Fibroblast of lung (primary cell): ENCODE measurements around the gene MRPS27. TPM values are rescaled to one million over a fixed set of nuclear protein-coding genes. Genes with fewer than 3 reads are reported as not detected.

ENCODE experiments used
- DNase-seq, 2 donors: peaks; one replicate each; pipeline versions ENCODE4 v3.0.0 to v3.0.0-alpha.2; 2010; ENCODE audit warnings: low read depth in 2 of 2
- H2AFZ ChIP-seq: 2 replicates; pipeline ENCODE4 v1.5.1; 2012; ENCODE audit warnings: low read length, control low read depth, inconsistent platforms
- H3K27ac ChIP-seq: 2 replicates; pipeline ENCODE4 v1.5.1; 2011; ENCODE audit warnings: low read length, control low read depth; ENCODE audit not compliant: insufficient read depth
- H3K27me3 ChIP-seq: 2 replicates; pipeline ENCODE4 v1.5.1; 2011; ENCODE audit warnings: mild to moderate bottlenecking, low read length; ENCODE audit not compliant: control insufficient read depth, insufficient read depth
- H3K36me3 ChIP-seq: 2 replicates; pipeline ENCODE4 v1.5.1; 2011; ENCODE audit warnings: low read length; ENCODE audit not compliant: control insufficient read depth, insufficient read depth
- H3K4me1 ChIP-seq: 2 replicates; pipeline ENCODE4 v1.5.1; 2011; ENCODE audit warnings: low read length; ENCODE audit not compliant: control insufficient read depth, insufficient read depth; ENCODE audit errors: extremely low read depth
- H3K4me2 ChIP-seq: 2 replicates; pipeline ENCODE4 v1.5.1; 2011; ENCODE audit warnings: low read length, control low read depth; ENCODE audit not compliant: insufficient read depth; ENCODE audit errors: extremely low read depth
- H3K4me3 ChIP-seq, 4 experiments: fragments of 200-600 bp in 1 of 4; sonication (generic) in 1 of 4; replicated peaks in 1 of 4; 2 replicates each; pipeline ENCODE4 v1.5.1; 2011 to 2016; ENCODE audit warnings: low read length in 4 of 4, low read depth in 3 of 4, mild to moderate bottlenecking in 3 of 4, control low read depth in 2 of 4, inconsistent platforms in 1 of 4, mixed read lengths in 1 of 4; ENCODE audit not compliant: insufficient read depth in 1 of 4; ENCODE audit errors: control extremely low read depth in 1 of 4
- H3K79me2 ChIP-seq: 2 replicates; pipeline ENCODE4 v1.5.1; 2012; ENCODE audit warnings: mild to moderate bottlenecking, low read length, inconsistent platforms; ENCODE audit not compliant: control insufficient read depth, insufficient read depth
- H3K9ac ChIP-seq: 2 replicates; pipeline ENCODE4 v1.5.1; 2011; ENCODE audit warnings: mild to moderate bottlenecking, low read length, control low read depth; ENCODE audit not compliant: insufficient read depth
- H3K9me3 ChIP-seq: 2 replicates; pipeline ENCODE4 v1.5.1; 2012; ENCODE audit warnings: low read depth, low read length; ENCODE audit not compliant: control insufficient read depth, insufficient read depth
- H4K20me1 ChIP-seq: 2 replicates; pipeline ENCODE4 v1.5.1; 2011; ENCODE audit warnings: low read length; ENCODE audit not compliant: control insufficient read depth, insufficient read depth; ENCODE audit errors: extremely low read depth
- CTCF ChIP-seq, 2 donors: IDR thresholded peaks in 1 of 2; conservative IDR thresholded peaks in 1 of 2; 1 replicate in 1 of 2; 2 replicates in 1 of 2; pipeline ENCODE4 v1.5.1; 2011 to 2012; ENCODE audit warnings: low read length in 2 of 2, control low read depth in 1 of 2, inconsistent platforms in 1 of 2, low read depth in 1 of 2, mild to moderate bottlenecking in 1 of 2
- EZH2 ChIP-seq: IDR thresholded peaks from 2 replicates; pipeline ENCODE4 v1.5.1; 2012; ENCODE audit warnings: low read length, control low read depth, mild to moderate bottlenecking; ENCODE audit errors: missing control alignments
- polyA plus RNA-seq, 2 donors: library from polyadenylated mRNA; depleted of rRNA in 1 of 2; stranded (reverse) in 1 of 2; unstranded in 1 of 2; fragments of >200 nt; gene quantifications; 2 replicates each; pipeline ENCODE4 v1.2.1, GENCODE V29; 2011 to 2012; ENCODE audit warnings: missing spikeins in 1 of 2
- total RNA-seq: library from RNA; depleted of rRNA; stranded (reverse); fragments of >200 nt; gene quantifications from 2 replicates; pipeline ENCODE4 v1.2.1, GENCODE V29; 2014

Gene MRPS27
- total and polyA plus RNA-seq, 2 donors (not counting 1 experiment from before 2014, with no cell fraction given): 67.2 to 86.5 TPM

- Histone ChIP-seq H3K9ac (no peak overlapping the region), H3K4me3 (no peak overlapping the region), H4K20me1 (no peaks in the 10 kb centered on the region), H3K4me1 (no peaks in the 10 kb centered on the region), H2AFZ (no peak overlapping the region), H3K9me3 (no peaks in the 10 kb centered on the region), H3K27me3 (no peaks in the 10 kb centered on the region), H3K27ac (no peak overlapping the region), H3K79me2 (no peaks in the 10 kb centered on the region), H3K4me2 (no peak overlapping the region), H3K36me3 (peaks cover 24% of the 10 kb centered on the region)
- no peak for DNase-seq
- TF ChIP-seq EZH2 (no peak), CTCF (conservative IDR thresholded peaks at IDR 0.05 in 1 of 2, IDR thresholded peaks at IDR 0.05 in 1 of 2; ENCODE audit: low read depth in 1 of 2, low read length in 2 of 2) (no peak)
Measured at GRCh38 chr5:72222521-72222920, 97.5 kb downstream of the MRPS27 start.

GRCh38 chr5:72221541-72221940, 98.5 kb downstream of the MRPS27 start:
- TF ChIP-seq CTCF (conservative IDR thresholded peaks at IDR 0.05 in 1 of 2, IDR thresholded peaks at IDR 0.05 in 1 of 2; ENCODE audit: low read depth in 1 of 2, low read length in 2 of 2) (no peak), EZH2 (no peak)
- H3K4me3 ChIP-seq: no peak overlapping the region
- no peaks in the 10 kb centered on the region for H3K79me2 ChIP-seq
- no peaks in the 10 kb centered on the region for H4K20me1 ChIP-seq
- no peaks in the 10 kb centered on the region for H3K9me3 ChIP-seq
- no peaks in the 10 kb centered on the region for H3K4me1 ChIP-seq
- H3K27ac ChIP-seq: no peak overlapping the region
- H3K36me3 ChIP-seq: peaks cover 19% of the 10 kb centered on the region
- H3K4me2 ChIP-seq: no peak overlapping the region
- no peak overlapping the region for H3K9ac ChIP-seq
- no peak for DNase-seq
- no peaks in the 10 kb centered on the region for H3K27me3 ChIP-seq
- no peak overlapping the region for H2AFZ ChIP-seq

GRCh38 chr5:72221099-72221498, 98.9 kb downstream of the MRPS27 start:
- H3K36me3 ChIP-seq: peaks cover 19% of the 10 kb centered on the region
- no peak overlapping the region for H2AFZ ChIP-seq
- H4K20me1 ChIP-seq: no peaks in the 10 kb centered on the region
- no peak overlapping the region for H3K27ac ChIP-seq
- H3K4me1 ChIP-seq: no peaks in the 10 kb centered on the region
- no peak for DNase-seq
- no peak overlapping the region for H3K4me2 ChIP-seq
- TF ChIP-seq CTCF (conservative IDR thresholded peaks at IDR 0.05 in 1 of 2, IDR thresholded peaks at IDR 0.05 in 1 of 2; ENCODE audit: low read depth in 1 of 2, low read length in 2 of 2): no peak
- no peak for TF ChIP-seq EZH2
- H3K27me3 ChIP-seq: no peaks in the 10 kb centered on the region
- no peaks in the 10 kb centered on the region for H3K79me2 ChIP-seq
- no peaks in the 10 kb centered on the region for H3K9me3 ChIP-seq
- H3K4me3 ChIP-seq: no peak overlapping the region
- no peak overlapping the region for H3K9ac ChIP-seq
